MCF 10A (cell line): ENCODE results near the gene BNIP5. TPM values are rescaled to one million over a fixed set of nuclear protein-coding genes. Genes with fewer than 3 reads are reported as not detected.

Experiments
- BruUV-seq: library from RNA; stranded (reverse); fragments of 400-500 nt; replicated peaks from 2 replicates; lab custom pipeline; 2021; lab: Mats Ljungman, UMichigan
- CTCF ChIA-PET: fragments of 300-600 bp; sonication (Branson Sonifier 250); formaldehyde crosslinking; extraction: SDS; loops from one replicate; lab custom pipeline; 2021; ENCODE audit warnings: antibody characterized with exemption, inconsistent platforms; lab: Yijun Ruan, JAX
- POLR2A ChIA-PET: fragments of 300-600, 350-650 bp; sonication (Branson Sonifier 250); formaldehyde crosslinking; extraction: SDS; loops from one replicate; lab custom pipeline; 2020; ENCODE audit warnings: antibody characterized with exemption, inconsistent platforms; lab: Yijun Ruan, JAX
- DNase-seq: peaks from one replicate; pipeline ENCODE4 v3.0.0-alpha.2; 2018; ENCODE audit not compliant: unreplicated experiment
- H3K27ac Mint-ChIP-seq: one replicate; pipeline ENCODE4 v1.8.0; 2022; ENCODE audit warnings: mild to moderate bottlenecking, low read depth, mixed read lengths; ENCODE audit not compliant: unreplicated experiment
- H3K27me3 Mint-ChIP-seq: one replicate; pipeline ENCODE4 v1.8.0; 2022; ENCODE audit warnings: mixed read lengths; ENCODE audit not compliant: insufficient read depth, unreplicated experiment
- H3K36me3 Mint-ChIP-seq: one replicate; pipeline ENCODE4 v1.8.0; 2022; ENCODE audit warnings: mild to moderate bottlenecking, moderate library complexity, mixed read lengths; ENCODE audit not compliant: insufficient read depth, unreplicated experiment
- H3K4me1 Mint-ChIP-seq: one replicate; pipeline ENCODE4 v1.8.0; 2022; ENCODE audit warnings: mixed read lengths; ENCODE audit not compliant: insufficient read depth, unreplicated experiment
- H3K4me3 Mint-ChIP-seq: one replicate; pipeline ENCODE4 v1.8.0; 2022; ENCODE audit warnings: mild to moderate bottlenecking, moderate library complexity, mixed read lengths; ENCODE audit not compliant: unreplicated experiment
- H3K9me3 Mint-ChIP-seq: one replicate; pipeline ENCODE4 v1.8.0; 2022; ENCODE audit warnings: mixed read lengths; ENCODE audit not compliant: unreplicated experiment
- intact Hi-C: fragments of 100-400 bp; cut with micrococcal nuclease; formaldehyde crosslinking; loops from 2 replicates; pipeline ENCODE4 v1.14.1; 2022
- total RNA-seq: library from RNA; stranded (reverse); gene quantifications from 2 replicates; pipeline ENCODE4 v1.2.3, GENCODE V29; 2022
- TF ChIP-seq, protein P1 (sequence below): fragments of 200-600 bp; IDR thresholded peaks from one replicate; pipeline ENCODE4 v1.8.0; 2022; ENCODE audit warnings: antibody characterized with exemption, mild to moderate bottlenecking; ENCODE audit not compliant: unreplicated experiment

The BNIP5 gene
- total RNA-seq, 1 experiment from 2014 or later: not detected

GRCh38 chr6:36301781-36302180 is 34.9 kb downstream of the BNIP5 start:
- no peaks in the 10 kb centered on the region for H3K36me3 Mint-ChIP-seq
- BruUV-seq: no TSS peak
- H3K9me3 Mint-ChIP-seq: no peaks in the 10 kb centered on the region
- ChIA-PET POLR2A (no interaction called here), CTCF (interaction anchor here (0.5 to 2.4 kb wide), 19 partner anchors 9 to 264 kb away, joined by 3 to 16 read pairs (median 5); no protein-coding TSS in a partner anchor)
- H3K4me1 Mint-ChIP-seq: no peaks in the 10 kb centered on the region
- no peak for DNase-seq
- no peak overlapping the region for H3K4me3 Mint-ChIP-seq
- H3K27ac Mint-ChIP-seq: no peak overlapping the region
- TF ChIP-seq, protein P1, sequence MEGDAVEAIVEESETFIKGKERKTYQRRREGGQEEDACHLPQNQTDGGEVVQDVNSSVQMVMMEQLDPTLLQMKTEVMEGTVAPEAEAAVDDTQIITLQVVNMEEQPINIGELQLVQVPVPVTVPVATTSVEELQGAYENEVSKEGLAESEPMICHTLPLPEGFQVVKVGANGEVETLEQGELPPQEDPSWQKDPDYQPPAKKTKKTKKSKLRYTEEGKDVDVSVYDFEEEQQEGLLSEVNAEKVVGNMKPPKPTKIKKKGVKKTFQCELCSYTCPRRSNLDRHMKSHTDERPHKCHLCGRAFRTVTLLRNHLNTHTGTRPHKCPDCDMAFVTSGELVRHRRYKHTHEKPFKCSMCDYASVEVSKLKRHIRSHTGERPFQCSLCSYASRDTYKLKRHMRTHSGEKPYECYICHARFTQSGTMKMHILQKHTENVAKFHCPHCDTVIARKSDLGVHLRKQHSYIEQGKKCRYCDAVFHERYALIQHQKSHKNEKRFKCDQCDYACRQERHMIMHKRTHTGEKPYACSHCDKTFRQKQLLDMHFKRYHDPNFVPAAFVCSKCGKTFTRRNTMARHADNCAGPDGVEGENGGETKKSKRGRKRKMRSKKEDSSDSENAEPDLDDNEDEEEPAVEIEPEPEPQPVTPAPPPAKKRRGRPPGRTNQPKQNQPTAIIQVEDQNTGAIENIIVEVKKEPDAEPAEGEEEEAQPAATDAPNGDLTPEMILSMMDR: no peak
- intact Hi-C loops: loop anchor here (1.0 kb wide), 2 partner anchors 59 to 106 kb away; no protein-coding TSS in a partner anchor
- H3K27me3 Mint-ChIP-seq: no peaks in the 10 kb centered on the region

DNA sequence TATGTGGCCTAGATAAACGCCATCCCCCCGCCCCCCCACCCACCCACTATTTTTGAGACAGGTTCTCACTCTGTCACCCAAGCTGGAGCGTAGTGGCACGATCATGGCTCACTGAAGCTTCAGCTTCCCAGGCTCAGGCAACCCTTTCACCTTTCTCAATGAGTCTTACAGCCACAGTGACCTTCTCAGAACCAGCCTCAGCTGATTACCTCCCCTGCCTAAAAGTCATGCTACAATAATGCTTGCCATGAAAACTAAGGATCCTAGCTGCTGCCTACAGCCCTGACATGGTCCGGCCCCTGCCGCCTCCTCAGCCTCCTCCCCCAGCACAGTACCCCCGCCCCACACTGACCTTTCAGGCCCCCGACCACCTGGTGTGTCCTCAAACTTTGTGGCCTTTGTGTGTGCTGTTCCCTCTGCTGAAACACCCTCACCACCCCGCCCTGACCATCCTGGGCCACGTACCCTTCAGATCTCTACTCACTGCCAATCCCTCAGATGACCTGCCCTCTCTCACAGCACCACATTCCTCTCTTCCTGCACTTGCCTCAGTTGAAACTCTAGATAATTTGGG is 35.5 kb downstream of the BNIP5 start:
- ChIA-PET CTCF (interaction anchor here (0.7 to 2.1 kb wide), 7 partner anchors 9 to 58 kb away, joined by 3 to 9 read pairs (median 4); no protein-coding TSS in a partner anchor), POLR2A (interaction anchor here (2.8 kb wide), 1 partner anchor 11 kb away, joined by 10 read pairs; no protein-coding TSS in a partner anchor)
- Mint-ChIP-seq H3K4me1 (no peaks in the 10 kb centered on the region), H3K27ac (no peak overlapping the region), H3K4me3 (no peak overlapping the region), H3K36me3 (no peaks in the 10 kb centered on the region), H3K27me3 (no peaks in the 10 kb centered on the region), H3K9me3 (no peaks in the 10 kb centered on the region)
- TF ChIP-seq, protein P1: no peak
- no TSS peak for BruUV-seq
- intact Hi-C loops: no loop called here
- no peak for DNase-seq

GRCh38 chr6:36298027-36298426 is 38.7 kb downstream of the BNIP5 start:
- POLR2A ChIA-PET: no interaction called here
- DNase-seq: no peak
- no peaks in the 10 kb centered on the region for H3K9me3 Mint-ChIP-seq
- intact Hi-C loops: no loop called here
- no peak overlapping the region for H3K4me3 Mint-ChIP-seq
- no TSS peak for BruUV-seq
- no peak overlapping the region for H3K27ac Mint-ChIP-seq
- CTCF ChIA-PET: interaction anchor here (0.7 to 1.8 kb wide), 2 partner anchors 43 to 1280 kb away, joined by 3 to 4 read pairs; no protein-coding TSS in a partner anchor
- no peaks in the 10 kb centered on the region for H3K27me3 Mint-ChIP-seq
- no peaks in the 10 kb centered on the region for H3K4me1 Mint-ChIP-seq
- no peaks in the 10 kb centered on the region for H3K36me3 Mint-ChIP-seq
- TF ChIP-seq, protein P1: no peak

GRCh38 chr6:36297511-36297910 is 39.2 kb downstream of the BNIP5 start:
- intact Hi-C loops: no loop called here
- BruUV-seq: no TSS peak
- POLR2A ChIA-PET: no interaction called here
- no peak for DNase-seq
- Mint-ChIP-seq H3K36me3 (no peaks in the 10 kb centered on the region), H3K4me3 (no peak overlapping the region), H3K4me1 (no peaks in the 10 kb centered on the region), H3K27ac (no peak overlapping the region), H3K9me3 (no peaks in the 10 kb centered on the region), H3K27me3 (no peaks in the 10 kb centered on the region)
- CTCF ChIA-PET: interaction anchor here (0.7 to 1.8 kb wide), 3 partner anchors 21 to 1279 kb away, joined by 3 to 4 read pairs (median 3); no protein-coding TSS in a partner anchor
- TF ChIP-seq, protein P1: no peak
